T-helper 17 cell (primary cell): ENCODE measurements around the gene CAB39. TPM values are rescaled to one million over a fixed set of nuclear protein-coding genes. Genes with fewer than 3 reads are reported as not detected.

Experiments
- ATAC-seq: fragments of 150-1000 bp; cut with Tn5 transposase; 2 replicates; pipeline ENCODE4 v1.10.0; 2021; ENCODE audit warnings: mild to moderate bottlenecking, moderate library complexity
- DNase-seq, 3 donors: peaks; one replicate each; pipeline versions ENCODE4 v3.0.0 to v3.0.0-alpha.2; 2020 to 2021
- H3K9me3 ChIP-seq: one replicate; pipeline ENCODE4 v1.7.0; 2013; ENCODE audit warnings: low read length, mild to moderate bottlenecking; ENCODE audit not compliant: control insufficient read depth, poor library complexity, severe bottlenecking
- H3K27ac Mint-ChIP-seq: one replicate; pipeline ENCODE4 v1.8.0; 2022; ENCODE audit warnings: mild to moderate bottlenecking, moderate library complexity, mixed read lengths
- H3K27me3 Mint-ChIP-seq: one replicate; pipeline ENCODE4 v1.8.0; 2022; ENCODE audit warnings: mixed read lengths
- H3K36me3 Mint-ChIP-seq: one replicate; pipeline ENCODE4 v1.8.0; 2022; ENCODE audit warnings: low read depth, mixed read lengths
- H3K4me1 Mint-ChIP-seq: one replicate; pipeline ENCODE4 v1.8.0; 2022; ENCODE audit warnings: mild to moderate bottlenecking, mixed read lengths
- H3K4me3 Mint-ChIP-seq: one replicate; pipeline ENCODE4 v1.8.0; 2022; ENCODE audit warnings: mild to moderate bottlenecking, moderate library complexity, mixed read lengths
- total RNA-seq, 4 donors: library from RNA in 2 of 4; stranded (reverse) in 2 of 4; gene quantifications; one replicate each; pipeline ENCODE4 v1.2.3 and lab custom pipeline; 2022 to 2026

The CAB39 gene
- total RNA-seq, 2 donors from 2014 or later, result 82.3 to 89.8 TPM

DNA sequence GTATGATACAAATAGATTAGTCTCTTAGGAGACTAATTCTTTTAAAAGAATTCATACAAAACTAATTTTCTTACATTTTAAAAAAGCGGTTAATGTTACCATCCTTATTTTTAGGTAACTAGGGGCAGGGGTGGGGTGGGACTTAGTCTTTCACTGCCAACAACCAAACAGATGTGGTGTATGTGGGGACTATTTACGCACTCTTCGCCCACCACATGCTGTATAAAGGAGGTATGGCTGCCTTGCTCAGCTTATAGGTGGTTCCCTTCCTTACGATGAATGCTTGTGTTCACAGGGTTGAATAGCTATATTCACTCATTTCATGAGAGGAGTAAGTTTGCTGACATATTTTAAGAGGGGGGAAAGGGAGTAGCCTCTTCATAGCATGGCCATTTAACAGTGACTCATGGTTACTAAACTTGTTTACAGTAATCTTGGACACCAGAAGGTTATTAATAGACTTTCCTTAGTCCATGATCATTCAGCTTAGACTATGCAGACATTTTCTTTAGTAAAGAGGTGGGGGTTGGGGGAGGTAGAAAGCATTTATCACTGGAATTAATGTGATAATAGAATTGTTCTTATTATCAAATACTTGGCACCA, 61.8 kb downstream of the CAB39 start:
- peaks cover 3% of the 10 kb centered on the region for H3K36me3 Mint-ChIP-seq
- no peaks in the 10 kb centered on the region for H3K9me3 ChIP-seq
- H3K27ac Mint-ChIP-seq, result peak overlapping the region; percentile 85
- H3K4me3 Mint-ChIP-seq, result no peak overlapping the region
- DNase-seq (no peak), ATAC-seq (no peak)
- peaks cover 64% of the 10 kb centered on the region for H3K4me1 Mint-ChIP-seq
- H3K27me3 Mint-ChIP-seq, result no peaks in the 10 kb centered on the region

GRCh38 chr2:230775737-230776136, 63.1 kb downstream of the CAB39 start:
- ATAC-seq (no peak), DNase-seq (no peak)
- H3K4me3 Mint-ChIP-seq, result peak overlapping the region; percentile 31
- peak overlapping the region; percentile 85 for H3K27ac Mint-ChIP-seq
- peaks cover 6% of the 10 kb centered on the region for H3K36me3 Mint-ChIP-seq
- peaks cover 71% of the 10 kb centered on the region for H3K4me1 Mint-ChIP-seq
- H3K9me3 ChIP-seq, result no peaks in the 10 kb centered on the region
- H3K27me3 Mint-ChIP-seq, result no peaks in the 10 kb centered on the region

- ATAC-seq, result no peak
Measured at GRCh38 chr2:230777721-230778120, 65.1 kb downstream of the CAB39 start.

GRCh38 chr2:230778350-230779063, 65.9 kb downstream of the CAB39 start:
- no peak for ATAC-seq
- H3K9me3 ChIP-seq, result no peaks in the 10 kb centered on the region
- H3K4me1 Mint-ChIP-seq, result peaks cover 61% of the 10 kb centered on the region
- DNase-seq, result no peak
- H3K36me3 Mint-ChIP-seq, result peaks cover 6% of the 10 kb centered on the region
- H3K27me3 Mint-ChIP-seq, result no peaks in the 10 kb centered on the region
- peak overlapping the region; percentile 85 for H3K27ac Mint-ChIP-seq
- no peak overlapping the region for H3K4me3 Mint-ChIP-seq

More at GRCh38 chr2:230777721-230778120, 65.1 kb downstream of the CAB39 start:
- Mint-ChIP-seq H3K36me3 (peaks cover 6% of the 10 kb centered on the region), H3K4me3 (no peak overlapping the region), H3K4me1 (peaks cover 69% of the 10 kb centered on the region), H3K27ac (peak overlapping the region; percentile 85), H3K27me3 (no peaks in the 10 kb centered on the region)
- no peaks in the 10 kb centered on the region for H3K9me3 ChIP-seq
- no peak for DNase-seq

GRCh38 chr2:230779126-230779525, 66.5 kb downstream of the CAB39 start:
- Mint-ChIP-seq H3K36me3 (peaks cover 6% of the 10 kb centered on the region), H3K4me1 (peaks cover 62% of the 10 kb centered on the region), H3K4me3 (peak overlapping the region; percentile 58), H3K27me3 (no peaks in the 10 kb centered on the region), H3K27ac (peak overlapping the region; percentile 83)
- peak; percentile 64 for ATAC-seq
- DNase-seq, result no peak
- no peaks in the 10 kb centered on the region for H3K9me3 ChIP-seq

GRCh38 chr2:230779607-230780006, 67.0 kb downstream of the CAB39 start:
- Mint-ChIP-seq H3K27ac (peak overlapping the region; percentile 83), H3K4me3 (peak overlapping the region; percentile 58), H3K36me3 (peaks cover 8% of the 10 kb centered on the region), H3K27me3 (no peaks in the 10 kb centered on the region), H3K4me1 (peaks cover 65% of the 10 kb centered on the region)
- H3K9me3 ChIP-seq, result no peaks in the 10 kb centered on the region
- DNase-seq, result no peak
- no peak for ATAC-seq

DNA sequence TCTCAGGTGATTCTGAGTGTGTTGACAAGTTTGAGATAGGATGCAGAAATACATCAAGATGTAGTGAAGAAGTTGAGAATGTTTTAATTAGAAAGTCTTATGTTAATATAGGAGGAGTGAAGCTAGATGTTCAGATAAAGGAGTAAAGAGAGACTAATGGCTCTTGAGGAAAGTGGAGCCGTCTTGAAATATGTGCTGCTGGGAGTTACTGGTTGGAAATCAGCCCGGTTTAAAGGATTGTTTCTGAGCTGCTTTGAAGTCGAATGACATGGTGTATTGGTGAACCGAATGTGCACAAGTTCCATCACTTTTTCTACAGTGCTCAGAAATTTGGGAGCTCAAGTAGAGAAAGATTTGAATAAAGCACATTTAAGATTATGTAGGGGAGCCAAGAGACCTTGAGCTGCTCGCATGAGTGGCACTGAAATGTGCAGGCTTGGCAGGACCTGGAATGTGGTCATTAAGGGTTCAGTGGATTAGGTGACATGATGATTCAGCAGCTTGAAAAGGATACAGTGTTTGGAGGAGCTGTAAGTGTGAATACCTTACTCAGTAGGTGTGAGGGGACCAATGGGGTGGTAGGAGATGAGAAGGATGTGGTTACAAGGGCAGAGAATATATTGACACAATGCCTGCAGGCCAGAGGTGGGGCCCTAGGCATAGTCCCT, 68.6 kb downstream of the CAB39 start:
- peaks cover 8% of the 10 kb centered on the region for H3K36me3 Mint-ChIP-seq
- peaks cover 55% of the 10 kb centered on the region for H3K4me1 Mint-ChIP-seq
- H3K4me3 Mint-ChIP-seq, result peak overlapping the region; percentile 74
- ATAC-seq, result peak; percentile 92
- no peaks in the 10 kb centered on the region for H3K9me3 ChIP-seq
- H3K27ac Mint-ChIP-seq, result peak overlapping the region; percentile 87
- H3K27me3 Mint-ChIP-seq, result no peaks in the 10 kb centered on the region
- DNase-seq, result no peak

DNA sequence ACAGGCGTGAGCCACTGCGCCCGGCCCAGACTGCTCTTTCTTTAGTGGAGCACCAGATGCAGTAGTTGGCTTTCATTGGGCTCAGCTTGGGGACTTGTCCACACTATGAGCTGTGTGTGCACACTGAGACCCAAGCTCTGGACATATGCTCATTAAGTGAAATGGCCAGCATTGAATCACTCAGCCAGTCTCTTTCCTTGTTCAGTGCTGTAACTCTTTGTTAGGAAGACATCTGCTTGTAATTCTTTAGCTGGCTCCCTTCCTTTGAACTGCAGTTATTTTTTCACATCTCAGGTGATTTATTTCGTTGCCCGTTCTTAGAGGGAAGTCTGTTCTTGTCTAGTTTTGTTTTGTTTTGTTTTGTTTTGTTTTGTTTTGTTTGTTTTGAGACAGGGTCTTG, 70.5 kb downstream of the CAB39 start:
- peak overlapping the region; percentile 65 for H3K27ac Mint-ChIP-seq
- no peak for ATAC-seq
- DNase-seq, result no peak
- no peak overlapping the region for H3K4me3 Mint-ChIP-seq
- H3K9me3 ChIP-seq, result no peaks in the 10 kb centered on the region
- H3K27me3 Mint-ChIP-seq, result no peaks in the 10 kb centered on the region
- peaks cover 6% of the 10 kb centered on the region for H3K36me3 Mint-ChIP-seq
- H3K4me1 Mint-ChIP-seq, result peaks cover 42% of the 10 kb centered on the region

DNA sequence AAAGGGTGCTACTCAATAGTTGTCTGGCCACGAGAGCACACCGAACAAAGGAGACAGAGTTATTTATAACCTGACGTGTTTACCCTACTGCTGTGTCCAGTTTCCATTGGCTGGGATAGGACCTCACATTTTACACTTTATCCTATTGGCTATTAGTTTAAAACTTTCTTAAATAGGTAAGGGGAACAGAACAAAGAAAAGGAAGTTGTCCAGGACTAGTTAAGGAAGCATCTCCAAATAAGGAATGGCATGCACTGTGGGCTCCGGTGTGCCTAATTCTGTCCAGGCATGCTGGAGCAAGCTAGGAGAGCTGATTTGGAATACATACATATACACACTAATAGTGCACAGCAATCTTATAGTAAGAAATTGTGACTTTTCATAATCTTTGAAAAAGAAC, 72.2 kb downstream of the CAB39 start:
- no peaks in the 10 kb centered on the region for H3K27me3 Mint-ChIP-seq
- DNase-seq (no peak), ATAC-seq (no peak)
- H3K9me3 ChIP-seq, result no peaks in the 10 kb centered on the region
- H3K36me3 Mint-ChIP-seq, result peaks cover 2% of the 10 kb centered on the region
- peak overlapping the region; percentile 78 for H3K27ac Mint-ChIP-seq
- H3K4me1 Mint-ChIP-seq, result peaks cover 31% of the 10 kb centered on the region
- no peak overlapping the region for H3K4me3 Mint-ChIP-seq

GRCh38 chr2:230785346-230785745, 72.7 kb downstream of the CAB39 start:
- no peak overlapping the region for H3K27ac Mint-ChIP-seq
- DNase-seq (no peak), ATAC-seq (no peak)
- peaks cover 30% of the 10 kb centered on the region for H3K4me1 Mint-ChIP-seq
- peaks cover 5% of the 10 kb centered on the region for H3K36me3 Mint-ChIP-seq
- no peak overlapping the region for H3K4me3 Mint-ChIP-seq
- no peaks in the 10 kb centered on the region for H3K27me3 Mint-ChIP-seq
- H3K9me3 ChIP-seq, result no peaks in the 10 kb centered on the region

DNA sequence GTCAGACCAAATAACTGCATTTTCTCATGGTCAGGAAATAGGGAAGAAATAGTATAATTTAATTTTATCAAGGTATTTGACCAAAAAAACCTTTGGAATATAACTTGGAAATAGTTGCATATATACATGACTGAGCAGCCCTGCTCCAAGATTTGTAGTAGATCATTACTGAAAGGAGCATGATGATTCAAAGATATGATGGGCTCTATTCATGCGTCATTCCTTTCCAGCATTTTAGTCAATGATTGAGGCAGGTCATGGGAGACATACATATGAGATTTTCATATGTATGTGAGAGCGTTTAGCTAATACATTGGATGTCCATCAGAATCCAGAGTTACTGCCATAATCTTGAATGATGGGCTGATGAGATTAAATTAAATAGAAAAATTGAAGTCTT, 74.5 kb downstream of the CAB39 start:
- Mint-ChIP-seq H3K4me3 (no peak overlapping the region), H3K27ac (no peak overlapping the region), H3K27me3 (no peaks in the 10 kb centered on the region), H3K4me1 (peaks cover 23% of the 10 kb centered on the region), H3K36me3 (peaks cover 8% of the 10 kb centered on the region)
- no peak for DNase-seq
- H3K9me3 ChIP-seq, result no peaks in the 10 kb centered on the region
- no peak for ATAC-seq

GRCh38 chr2:230788554-230789175, 76.0 kb downstream of the CAB39 start:
- Mint-ChIP-seq H3K27ac (no peak overlapping the region), H3K4me3 (no peak overlapping the region), H3K36me3 (peaks cover 8% of the 10 kb centered on the region), H3K27me3 (no peaks in the 10 kb centered on the region), H3K4me1 (peaks cover 28% of the 10 kb centered on the region)
- no peaks in the 10 kb centered on the region for H3K9me3 ChIP-seq
- DNase-seq (no peak), ATAC-seq (no peak)

GRCh38 chr2:230790981-230791380, 78.3 kb downstream of the CAB39 start:
- no peak for ATAC-seq
- no peak overlapping the region for H3K4me3 Mint-ChIP-seq
- H3K9me3 ChIP-seq, result no peaks in the 10 kb centered on the region
- H3K27me3 Mint-ChIP-seq, result no peaks in the 10 kb centered on the region
- no peak for DNase-seq
- H3K4me1 Mint-ChIP-seq, result peaks cover 34% of the 10 kb centered on the region
- H3K36me3 Mint-ChIP-seq, result peaks cover 11% of the 10 kb centered on the region
- no peak overlapping the region for H3K27ac Mint-ChIP-seq
